Astrocyte of the spinal cord (primary cell): ENCODE data around the gene VWA3B.

Source experiments
- DNase-seq: peaks from one replicate; pipeline ENCODE4 v3.0.0; 2011; ENCODE audit warnings: low read depth, low spot score
- H3K4me3 ChIP-seq: 2 replicates; pipeline ENCODE4 v1.5.1; 2011; ENCODE audit warnings: low read depth, mild to moderate bottlenecking, low read length, moderate library complexity
- CTCF ChIP-seq: IDR thresholded peaks from 2 replicates; pipeline ENCODE4 v1.5.1; 2012; ENCODE audit warnings: low read depth, mild to moderate bottlenecking, low read length, inconsistent platforms
- in situ Hi-C: cut with HindIII; loops from 2 replicates; pipeline ENCODE4 v1.10.0; 2017; ENCODE audit warnings: low sequenced_read_pairs

VWA3B gene

DNA sequence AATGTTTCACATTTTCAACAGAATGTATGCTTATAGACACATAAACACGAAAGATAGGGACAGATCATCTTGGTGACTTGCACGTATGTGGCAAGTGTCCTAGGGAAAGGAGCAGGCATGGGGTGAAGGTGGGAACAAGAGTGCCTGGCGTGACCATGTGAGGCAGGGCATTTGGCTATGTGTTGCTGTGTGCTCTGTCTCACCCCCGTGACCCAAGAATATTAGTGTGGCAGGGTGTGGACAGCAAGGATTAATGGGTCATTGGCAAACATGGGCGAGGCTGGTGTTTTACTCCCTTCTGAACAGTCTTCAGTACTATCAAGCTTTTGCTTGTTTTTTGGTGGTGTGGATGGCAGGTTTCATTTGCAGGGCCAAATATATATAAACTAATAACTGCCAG, 1.3 kb upstream of the VWA3B start:
- no peak for TF ChIP-seq CTCF
- H3K4me3 ChIP-seq = no peak overlapping the region
- in situ Hi-C loops = no loop called here
- DNase-seq = no peak

- H3K4me3 ChIP-seq = peak overlapping the region; percentile 48
- TF ChIP-seq CTCF = no peak
- no peak for DNase-seq
- in situ Hi-C loops = no loop called here
These were observed 567 bp downstream of the VWA3B start for GRCh38 chr2:98087447-98088020.

DNA sequence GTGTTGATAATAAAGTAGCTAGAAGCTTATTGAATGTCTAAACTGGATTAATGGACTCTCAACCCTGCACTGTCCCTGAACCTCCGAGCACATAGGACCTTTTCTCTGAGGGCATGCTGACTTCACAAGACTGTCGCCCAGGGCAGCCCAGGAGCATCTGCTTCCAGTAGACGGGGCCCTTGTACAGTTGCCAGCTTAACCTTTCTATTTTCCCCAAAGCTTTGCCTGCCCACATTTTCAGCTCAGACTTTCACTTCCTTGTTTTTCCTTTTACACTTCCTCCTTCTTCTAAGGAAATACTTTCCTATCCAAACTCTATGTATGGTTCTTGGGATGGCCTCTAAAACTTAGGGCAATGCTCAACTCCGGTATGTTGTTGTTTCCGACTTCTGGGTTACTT, 1.3 kb downstream of the VWA3B start:
- no peak for DNase-seq
- no peak for TF ChIP-seq CTCF
- in situ Hi-C loops = no loop called here
- no peak overlapping the region for H3K4me3 ChIP-seq

DNA sequence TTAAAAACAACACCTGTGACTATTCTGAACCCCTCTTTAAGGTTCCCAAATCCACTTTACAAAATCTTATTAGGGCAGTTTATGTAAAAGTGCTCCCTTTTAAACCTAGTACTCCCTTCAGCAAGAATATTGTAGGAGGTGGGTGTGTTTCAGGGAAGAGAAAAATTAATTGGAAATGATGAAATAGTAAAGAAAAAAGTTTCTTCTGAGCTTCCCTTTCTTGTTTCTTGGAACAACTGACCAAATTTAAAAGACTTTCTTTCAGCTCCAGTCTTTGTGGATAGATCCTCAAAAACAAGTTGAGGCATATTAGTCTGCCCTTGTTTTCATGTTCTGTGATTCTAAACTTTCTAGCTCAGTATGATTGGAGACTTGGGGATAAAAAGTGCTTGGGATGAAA, 3.0 kb downstream of the VWA3B start:
- H3K4me3 ChIP-seq = no peak overlapping the region
- in situ Hi-C loops = no loop called here
- no peak for TF ChIP-seq CTCF
- DNase-seq = no peak

DNA sequence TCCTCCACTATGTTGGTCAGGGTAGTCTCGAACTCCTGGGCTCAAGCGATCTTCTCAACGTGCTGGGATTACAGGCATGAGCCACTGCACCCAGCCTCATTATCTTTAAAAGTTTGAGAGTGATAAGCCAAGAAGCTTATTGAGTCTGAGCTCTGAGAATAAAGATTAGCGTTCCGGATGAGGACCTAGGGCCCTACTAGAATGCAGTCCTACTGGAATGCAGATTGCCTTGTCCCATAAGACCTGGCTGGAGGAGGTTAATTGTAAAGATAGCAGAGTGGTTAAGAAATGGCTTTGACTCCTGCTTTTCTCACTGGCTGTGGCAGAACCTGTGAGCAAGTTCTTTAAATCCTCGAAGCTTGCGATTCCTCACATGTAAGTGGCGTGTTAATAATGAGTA, 4.0 kb downstream of the VWA3B start:
- H3K4me3 ChIP-seq = no peak overlapping the region
- no peak for DNase-seq
- in situ Hi-C loops = no loop called here
- no peak for TF ChIP-seq CTCF

GRCh38 chr2:98091738-98092137, 4.8 kb downstream of the VWA3B start:
- DNase-seq = no peak
- H3K4me3 ChIP-seq = no peak overlapping the region
- in situ Hi-C loops = no loop called here
- no peak for TF ChIP-seq CTCF

DNA sequence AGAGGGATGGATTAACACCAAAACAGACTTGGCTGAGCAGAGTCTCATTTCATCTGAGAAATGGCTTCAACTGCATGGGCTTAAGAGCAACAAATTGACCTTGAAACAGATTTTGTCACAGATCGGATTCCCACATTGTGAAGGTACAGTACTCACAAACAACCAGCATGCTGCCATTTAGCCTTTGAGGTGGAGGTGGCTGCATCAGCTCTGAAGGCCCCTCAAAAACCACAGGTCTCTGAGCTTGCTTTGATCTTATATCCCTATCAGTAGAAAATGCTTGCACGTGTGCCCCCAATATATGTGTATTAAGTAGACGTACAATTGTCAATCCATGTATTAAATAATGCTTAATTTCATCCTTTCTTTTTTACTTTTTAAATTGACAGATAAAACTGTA, 6.2 kb downstream of the VWA3B start:
- TF ChIP-seq CTCF = no peak
- no peak overlapping the region for H3K4me3 ChIP-seq
- in situ Hi-C loops = no loop called here
- DNase-seq = no peak
